Right cardiac atrium (tissue), 5 donors: ENCODE data around the gene EIF2S3B. TPM values are rescaled to one million over a fixed set of nuclear protein-coding genes. Genes with fewer than 3 reads are reported as not detected.
"Not testable (repeated sequence)": the region's sequence is repeated elsewhere in the genome, so short reads cannot be mapped to it uniquely, and the experiment has no call there.

Experiments used
- ATAC-seq, 2 donors: fragments of 200-7000 bp; cut with Tn5 transposase; one replicate each; pipeline versions ENCODE4 v1.8.0 to v1.9.1; 2020; ENCODE audit warnings: moderate library complexity in 2 of 2, mild to moderate bottlenecking in 1 of 2
- DNase-seq, 3 donors: peaks; one replicate each; pipeline ENCODE4 v3.0.0-alpha.2; 2020
- H3K27ac ChIP-seq: one replicate; pipeline ENCODE4 v1.5.1; 2013; ENCODE audit warnings: mild to moderate bottlenecking, low read length, control low read depth, moderate library complexity
- H3K27me3 ChIP-seq: one replicate; pipeline ENCODE4 v1.6.1; 2013; ENCODE audit not compliant: control insufficient read depth, insufficient read depth
- H3K4me1 ChIP-seq: one replicate; pipeline ENCODE4 v1.6.1; 2013; ENCODE audit warnings: low read length; ENCODE audit not compliant: control insufficient read depth, insufficient read depth
- H3K4me3 ChIP-seq: one replicate; pipeline ENCODE4 v1.5.1; 2013; ENCODE audit warnings: low read length, control low read depth
- H3K9me3 ChIP-seq: one replicate; pipeline ENCODE4 v1.6.1; 2013; ENCODE audit warnings: low read length; ENCODE audit not compliant: control insufficient read depth
- WGBS: extraction: QIAGEN DNeasy Blood & Tissue Kit; methylation state at CpG from one replicate; pipeline ENCODE4 v1.1.7; 2013; 5-methylcytosine and 5-hydroxymethylcytosine counted together
- intact Hi-C, 4 donors: fragments of 100-400 bp; cut with DNase I; formaldehyde crosslinking; loops; one replicate each; pipeline versions ENCODE4 v1.11.0 to v1.14.0; 2022 to 2023
- long read RNA-seq, 4 donors: library from polyadenylated mRNA; unstranded; transcript quantifications; one replicate each; pipeline ENCODE4 v2.0.0, GENCODE V29; 2020 to 2021
- polyA plus RNA-seq: library from polyadenylated mRNA; stranded (reverse); fragments of 200-250 nt; gene quantifications from one replicate; pipeline ENCODE4 v1.2.3, GENCODE V29; 2013
- total RNA-seq, 4 donors: library from RNA; stranded (reverse); fragmentation: NEBNext Ultra II Directional; extraction: Animal tissue kit (Norgen Biotek cat#: 25700); gene quantifications; one replicate each; pipeline ENCODE4 v1.2.1, GENCODE V29; 2021
- donor health status: healthy with polysubstance abuse.
- donor health status: DM: no; HTN: yes; CAD: no.
- donor health status: DM: no; HTN: no; CAD: no.
- donor health status: DM: no; HTN: yes; CAD: no; lungs with severe emphysema.
- donor health status: DM: yes; HTN: yes; CAD: no.

The EIF2S3B gene
- 1 to 10 TPM in 1 of 4 donors, under 1 TPM in 3; 0.29 to 1.3 (median 0.40) TPM for total RNA-seq
- 0.70 TPM for polyA plus RNA-seq
- long read RNA-seq, donor 1, result 0 reads
- long read RNA-seq, donor 2, result 0 reads
- long read RNA-seq, donor 3, result 0 reads
- long read RNA-seq, donor 4, result 0 reads

DNA sequence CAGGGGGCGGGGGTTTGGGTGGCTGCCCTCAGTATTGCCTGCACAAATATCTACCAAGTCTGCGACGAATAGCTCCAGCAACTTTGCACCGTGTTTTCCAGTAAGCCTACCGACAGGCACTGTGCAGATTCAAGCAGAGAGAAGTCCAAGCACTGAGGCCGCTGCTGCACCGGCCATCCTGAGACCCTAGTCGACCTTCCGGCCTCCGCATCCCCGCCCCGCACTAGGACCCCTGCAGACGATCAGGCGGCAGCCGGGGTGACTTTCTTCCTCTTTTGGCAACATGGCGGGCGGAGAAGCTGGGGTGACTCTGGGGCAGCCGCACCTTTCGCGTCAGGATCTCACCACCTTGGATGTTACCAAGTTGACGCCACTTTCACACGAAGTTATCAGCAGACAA is at the start of gene EIF2S3B:
TSS of gene EIF2S3B (plus strand) at position 271 of the 400 bp plus-strand sequence. CDS start at position 284, 13 bp downstream.
- 93% methylated on average over 22 of the region's 22 CpGs for WGBS

DNA sequence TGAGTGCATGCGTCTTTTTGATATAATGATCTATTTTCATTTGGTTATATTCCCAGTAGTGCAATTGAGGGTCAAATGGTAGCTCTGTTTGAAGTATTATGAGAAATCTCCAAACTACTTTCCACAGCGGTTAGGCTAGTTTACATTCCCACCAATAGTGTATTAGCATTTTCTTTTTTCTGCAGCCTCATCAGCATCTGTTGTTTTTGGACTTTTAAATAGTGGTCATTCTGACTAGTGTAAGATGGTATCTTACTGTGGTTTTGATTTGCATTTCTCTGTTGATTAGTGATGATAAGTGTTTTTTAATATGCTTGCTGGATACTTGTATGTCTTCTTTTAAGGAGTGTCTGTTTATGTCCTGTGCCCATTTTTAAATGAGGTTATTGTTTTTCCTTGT is 48.8 kb upstream of the EIF2S3B start:
- ATAC-seq (no peak), DNase-seq (no peak)
- Histone ChIP-seq H3K4me1 (no peaks in the 10 kb centered on the region), H3K27me3 (no peaks in the 10 kb centered on the region), H3K4me3 (no peak overlapping the region), H3K9me3 (peaks cover 10% of the 10 kb centered on the region), H3K27ac (no peak overlapping the region)
- 87% methylated on average over 2 of the region's 2 CpGs for WGBS
- intact Hi-C loops, result no loop called here

More for the DNA sequence above, at the start of gene EIF2S3B:
- Histone ChIP-seq H3K27ac (no peak within 1 kb of the TSS), H3K27me3 (no peaks in the 10 kb centered on the region), H3K4me1 (no peaks in the 10 kb centered on the region), H3K9me3 (peaks cover 2% of the 10 kb centered on the region), H3K4me3 (no peak within 1 kb of the TSS)
- DNase-seq, result peak in 1 of 3 donors; percentile 40
- no peak for ATAC-seq
- intact Hi-C loops, result no loop called here

GRCh38 chr12:10457760-10458159 is 47.9 kb upstream of the EIF2S3B start:
- Histone ChIP-seq H3K27me3 (no peaks in the 10 kb centered on the region), H3K4me1 (no peaks in the 10 kb centered on the region), H3K4me3 (no peak overlapping the region), H3K9me3 (peaks cover 10% of the 10 kb centered on the region), H3K27ac (no peak overlapping the region)
- ATAC-seq (no peak), DNase-seq (no peak)
- 90% methylated on average over 3 of the region's 3 CpGs for WGBS
- intact Hi-C loops, result no loop called here

DNA sequence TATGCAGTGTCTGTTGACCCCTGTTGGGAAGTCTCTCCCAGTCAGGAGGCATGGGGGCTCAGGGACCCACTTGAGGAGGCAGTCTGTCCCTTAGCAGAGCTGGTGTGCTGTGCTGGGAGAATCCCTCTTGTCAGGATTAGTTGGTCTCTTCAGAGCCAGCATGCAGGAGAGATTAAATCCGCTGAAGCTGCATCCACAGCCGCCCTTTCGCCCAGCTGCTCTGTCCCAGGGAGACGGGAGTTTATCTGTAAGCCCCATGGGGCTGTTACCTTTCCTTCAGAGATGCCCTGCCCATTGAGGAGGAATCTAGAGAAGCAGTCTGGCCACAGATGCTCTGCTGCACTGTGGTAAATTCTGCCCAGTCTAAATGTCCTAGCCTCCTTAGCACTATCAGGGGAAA is 39.4 kb upstream of the EIF2S3B start:
- Histone ChIP-seq H3K4me3 (no peak overlapping the region), H3K27me3 (no peaks in the 10 kb centered on the region), H3K27ac (no peak overlapping the region), H3K4me1 (no peaks in the 10 kb centered on the region), H3K9me3 (no peaks in the 10 kb centered on the region)
- intact Hi-C loops, result no loop called here
- ATAC-seq, result no peak
- DNase-seq, result no peak
- 70% methylated on average over 4 of the region's 4 CpGs for WGBS

GRCh38 chr12:10469701-10470100 is 36.0 kb upstream of the EIF2S3B start:
- 91% methylated on average over 1 of the region's 1 CpG for WGBS

DNA sequence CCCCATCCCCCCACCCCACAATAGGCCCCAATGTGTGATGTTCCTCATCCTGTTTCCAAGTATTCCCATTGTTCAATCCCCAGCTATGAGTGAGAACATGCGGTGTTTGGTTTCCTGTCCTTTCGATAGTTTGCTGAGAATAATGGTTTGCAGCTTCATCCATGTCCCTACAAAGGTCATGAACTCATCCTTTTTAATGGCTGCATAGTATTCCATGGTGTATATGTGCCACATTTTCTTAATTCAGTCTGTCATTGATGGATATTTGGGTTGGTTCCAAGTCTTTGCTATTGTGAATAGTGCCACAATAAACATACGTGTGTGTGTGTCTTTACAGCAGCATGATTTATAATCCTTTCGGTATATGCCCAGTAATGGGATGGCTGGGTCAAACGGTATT is 32.9 kb upstream of the EIF2S3B start:
- ATAC-seq, H3K27ac ChIP-seq, H3K27me3 ChIP-seq, intact Hi-C loops, H3K9me3 ChIP-seq, H3K4me1 ChIP-seq, H3K4me3 ChIP-seq, DNase-seq: not testable (repeated sequence)
- 87% methylated on average over 5 of the region's 5 CpGs for WGBS

More at GRCh38 chr12:10469701-10470100, 36.0 kb upstream of the EIF2S3B start:
- Histone ChIP-seq H3K27me3 (no peaks in the 10 kb centered on the region), H3K27ac (no peak overlapping the region), H3K4me1 (no peaks in the 10 kb centered on the region), H3K4me3 (no peak overlapping the region), H3K9me3 (no peaks in the 10 kb centered on the region)
- ATAC-seq, result no peak
- intact Hi-C loops, result no loop called here
- no peak for DNase-seq

- H3K4me3 ChIP-seq, H3K27ac ChIP-seq, H3K4me1 ChIP-seq, ATAC-seq, H3K9me3 ChIP-seq, intact Hi-C loops, H3K27me3 ChIP-seq: not testable (repeated sequence)
- 61% methylated on average over 2 of the region's 2 CpGs for WGBS
- DNase-seq, result peak in 1 of 3 donors; percentile 9
Observed at GRCh38 chr12:10481901-10482300, 23.8 kb upstream of the EIF2S3B start.

- H3K4me1 ChIP-seq, H3K27ac ChIP-seq, H3K4me3 ChIP-seq, H3K9me3 ChIP-seq, H3K27me3 ChIP-seq, DNase-seq, ATAC-seq, intact Hi-C loops: not testable (repeated sequence)
- WGBS, result 93% methylated on average over 2 of the region's 2 CpGs
Observed at GRCh38 chr12:10487328-10487727, 18.4 kb upstream of the EIF2S3B start.

DNA sequence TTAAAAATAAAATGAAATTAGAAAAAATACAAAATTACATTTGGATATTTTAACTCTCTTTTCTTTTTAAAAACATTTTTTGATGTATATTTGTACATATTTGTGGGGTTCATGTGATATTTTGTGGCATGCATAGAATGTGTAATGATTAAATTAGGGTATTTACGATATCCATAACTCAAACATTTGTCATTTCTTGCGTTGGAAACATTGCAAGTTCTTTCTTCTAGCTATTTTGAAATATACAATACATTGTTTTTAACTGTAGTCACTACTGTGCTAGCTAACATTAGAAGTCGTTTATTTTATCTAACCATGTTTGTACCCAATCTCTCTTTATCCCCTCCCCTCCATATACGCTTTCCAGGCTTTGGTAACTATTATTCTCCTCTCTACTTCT is 13.9 kb upstream of the EIF2S3B start:
- no peak for DNase-seq
- 76% methylated on average over 4 of the region's 4 CpGs for WGBS
- Histone ChIP-seq H3K27me3 (no peaks in the 10 kb centered on the region), H3K9me3 (no peaks in the 10 kb centered on the region), H3K4me1 (no peaks in the 10 kb centered on the region), H3K27ac (no peak overlapping the region), H3K4me3 (no peak overlapping the region)
- ATAC-seq, result no peak
- intact Hi-C loops, result no loop called here

DNA sequence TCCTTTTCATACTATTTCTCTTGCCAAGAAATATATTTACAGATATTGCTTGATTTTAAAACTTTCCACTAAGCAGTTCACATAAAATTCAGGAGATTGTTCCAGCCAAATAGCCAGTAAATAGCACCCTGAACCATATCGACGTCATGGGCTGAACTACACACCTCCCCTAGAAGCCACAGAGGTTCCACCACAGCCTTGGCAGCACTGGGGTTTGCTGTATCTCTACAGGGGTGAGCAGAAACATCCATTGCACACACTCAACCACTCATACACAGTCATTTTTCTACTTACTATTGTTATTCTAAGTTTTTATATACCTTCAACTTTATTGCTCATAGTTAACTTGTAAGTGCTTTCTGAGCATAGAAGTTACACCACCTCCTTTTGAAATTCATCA is 8.1 kb upstream of the EIF2S3B start:
- Histone ChIP-seq H3K27ac (no peak overlapping the region), H3K4me1 (no peaks in the 10 kb centered on the region), H3K4me3 (no peak overlapping the region), H3K27me3 (no peaks in the 10 kb centered on the region), H3K9me3 (no peaks in the 10 kb centered on the region)
- DNase-seq, result peak in 1 of 3 donors; percentile 28
- ATAC-seq, result no peak
- intact Hi-C loops, result no loop called here
- WGBS, result 45% methylated on average over 2 of the region's 2 CpGs

- no peak for ATAC-seq
- no peaks in the 10 kb centered on the region for H3K4me1 ChIP-seq
- H3K27me3 ChIP-seq, result no peaks in the 10 kb centered on the region
- no peak for DNase-seq
- H3K4me3 ChIP-seq, result no peak overlapping the region
- H3K27ac ChIP-seq, result no peak overlapping the region
- no peaks in the 10 kb centered on the region for H3K9me3 ChIP-seq
- intact Hi-C loops, result no loop called here
- WGBS, result 13% methylated on average over 1 of the region's 1 CpG
Observed at GRCh38 chr12:10498042-10498441, 7.6 kb upstream of the EIF2S3B start.

- WGBS, result 46% methylated on average over 3 of the region's 3 CpGs
- intact Hi-C loops, result no loop called here
- no peak for DNase-seq
Observed at GRCh38 chr12:10501030-10501429, 4.7 kb upstream of the EIF2S3B start.

More at GRCh38 chr12:10501030-10501429, 4.7 kb upstream of the EIF2S3B start:
- no peak overlapping the region for H3K27ac ChIP-seq
- ATAC-seq, result no peak
- no peak overlapping the region for H3K4me3 ChIP-seq
- no peaks in the 10 kb centered on the region for H3K27me3 ChIP-seq
- no peaks in the 10 kb centered on the region for H3K9me3 ChIP-seq
- no peaks in the 10 kb centered on the region for H3K4me1 ChIP-seq
